NCI-H526 (cell line): ENCODE results near the gene SLC8A1.

Experiments used
- DNase-seq, 2 experiments: peaks; one replicate each; lab custom pipeline; 2025; lab: John Stamatoyannopoulos, UW

Gene SLC8A1

DNA sequence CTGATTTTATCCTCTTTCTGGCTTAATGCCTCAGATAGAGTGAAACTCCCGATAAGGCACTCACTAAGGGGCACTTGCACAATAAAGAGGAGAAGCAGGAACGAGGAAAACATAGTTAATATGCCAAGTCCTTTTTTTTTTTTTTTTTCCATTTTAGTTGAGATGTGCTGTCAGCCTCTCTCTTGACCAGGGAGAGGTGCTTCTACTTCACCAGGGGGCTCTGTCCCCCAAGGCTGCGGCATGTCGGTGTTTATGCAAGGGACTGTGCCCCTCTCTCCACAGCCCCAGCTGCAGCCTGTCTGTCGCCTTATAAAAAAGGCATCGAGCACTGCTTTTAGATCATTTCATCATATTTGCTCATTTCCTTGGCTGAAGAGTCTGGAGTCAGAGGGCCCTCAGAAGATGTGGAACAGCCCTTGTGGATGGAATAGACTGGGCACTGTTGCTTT, 178.1 kb downstream of the SLC8A1 start:
- no peak for DNase-seq

DNA sequence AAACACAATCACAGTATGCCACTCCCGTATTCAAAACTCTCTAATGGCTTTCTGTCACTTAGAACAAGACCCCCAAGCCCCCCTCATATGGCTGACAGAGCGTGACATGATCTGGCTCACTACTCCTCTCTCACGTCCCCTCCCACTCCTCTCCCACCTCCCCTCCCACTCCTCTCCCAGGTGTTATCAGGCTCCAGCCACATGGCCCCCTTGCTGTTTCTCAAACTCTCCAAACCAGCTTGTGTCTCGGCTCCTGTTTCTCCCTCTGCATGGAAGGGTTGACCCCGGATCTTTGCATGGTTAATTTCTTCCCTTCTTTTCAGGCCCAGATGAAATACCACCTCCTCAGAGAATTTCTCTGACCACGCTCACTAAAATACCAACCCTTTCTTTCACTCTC, 180.8 kb downstream of the SLC8A1 start:
- DNase-seq = no peak

DNA sequence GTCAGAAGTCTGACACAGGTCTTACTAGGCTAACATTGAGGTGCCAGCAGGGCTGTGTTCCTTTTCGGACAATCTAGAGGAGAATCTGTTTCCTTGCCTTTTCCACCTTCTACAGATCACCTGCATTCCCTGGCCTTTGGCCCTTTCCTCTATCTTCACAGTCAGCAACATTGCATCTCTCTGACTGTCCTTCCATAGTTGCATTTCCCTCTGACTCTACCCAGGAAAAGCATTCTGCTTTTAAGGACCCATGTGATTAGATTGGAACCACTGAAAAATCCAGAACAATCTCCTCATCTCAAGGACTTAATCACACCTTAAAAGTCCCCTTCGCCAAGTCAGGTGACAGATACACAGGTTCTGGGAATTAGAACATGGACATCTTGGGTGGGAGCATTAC, 181.5 kb downstream of the SLC8A1 start:
- DNase-seq = no peak

DNA sequence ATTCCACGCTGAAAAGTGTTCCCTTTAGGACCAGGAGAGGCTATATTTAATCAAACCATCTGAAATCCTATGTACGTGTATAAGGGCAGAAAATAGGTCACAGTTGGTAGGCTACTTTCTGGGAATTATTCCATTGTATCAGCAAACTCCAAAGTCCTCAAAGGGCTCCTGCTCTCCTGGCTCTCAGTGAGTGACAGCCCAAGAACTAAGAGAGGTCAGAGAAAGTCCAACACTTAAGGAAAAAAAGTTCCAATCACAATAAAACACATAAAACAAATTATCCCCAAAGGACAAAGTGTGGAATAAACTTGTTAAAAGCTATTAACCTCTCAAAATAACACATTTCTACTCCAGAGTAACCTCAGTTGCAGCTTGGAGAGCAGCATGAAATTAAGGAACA, 183.3 kb downstream of the SLC8A1 start:
- no peak for DNase-seq

GRCh38 chr2:40266201-40266600, 185.7 kb downstream of the SLC8A1 start:
- DNase-seq = no peak

GRCh38 chr2:40265602-40266001, 186.3 kb downstream of the SLC8A1 start:
- DNase-seq = no peak

GRCh38 chr2:40261042-40261441, 190.8 kb downstream of the SLC8A1 start:
- DNase-seq = no peak

GRCh38 chr2:40260437-40260836, 191.5 kb downstream of the SLC8A1 start:
- no peak for DNase-seq

GRCh38 chr2:40259900-40260299, 192.0 kb downstream of the SLC8A1 start:
- DNase-seq = no peak

DNA sequence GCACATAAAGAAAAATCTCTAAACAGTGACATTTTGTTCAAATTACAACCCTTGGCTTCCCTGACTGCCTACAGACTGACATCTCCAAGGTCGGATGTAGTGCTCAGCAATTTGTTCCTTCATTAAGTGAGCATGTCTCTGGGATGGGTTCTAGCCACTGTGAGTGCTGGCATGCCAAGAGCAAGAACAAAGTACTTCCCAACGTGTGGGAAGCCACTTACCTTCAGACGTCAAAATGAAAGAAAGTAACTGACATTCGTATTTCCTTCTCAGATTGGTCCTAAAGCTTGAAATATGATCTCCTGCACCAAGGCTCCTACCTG, 193.8 kb downstream of the SLC8A1 start:
- no peak for DNase-seq

GRCh38 chr2:40257340-40258134, 194.4 kb downstream of the SLC8A1 start:
- DNase-seq = no peak

GRCh38 chr2:40256649-40257048, 195.2 kb downstream of the SLC8A1 start:
- peak; percentile 10 to 32 for DNase-seq

DNA sequence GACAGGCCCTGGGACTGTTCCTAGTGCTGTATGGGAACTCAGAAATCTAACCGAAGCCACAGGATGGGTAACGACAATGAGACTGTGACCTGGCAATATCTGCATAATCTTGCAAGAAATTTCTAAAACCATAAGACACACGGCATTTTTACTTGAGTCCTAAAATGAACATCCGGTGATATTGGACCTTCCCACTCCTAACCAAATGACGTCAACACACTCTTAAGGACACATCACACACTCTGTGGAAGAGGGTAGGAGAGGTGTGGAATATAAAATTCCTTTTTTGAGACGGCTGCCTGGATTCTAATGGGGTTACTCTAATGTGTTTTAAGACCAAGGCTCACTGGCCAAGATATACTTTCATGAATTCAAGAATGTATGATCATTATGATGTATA, 195.9 kb downstream of the SLC8A1 start:
- DNase-seq = no peak

- no peak for DNase-seq
Observed at GRCh38 chr2:40255103-40255502, 196.8 kb downstream of the SLC8A1 start.

- DNase-seq = peak in 1 of 2 experiments; percentile 3
Observed at GRCh38 chr2:40254611-40255010, 197.3 kb downstream of the SLC8A1 start.

- peak; percentile 11 to 25 for DNase-seq
Observed at GRCh38 chr2:40251137-40251536, 200.8 kb downstream of the SLC8A1 start.

GRCh38 chr2:40249577-40249976, 202.3 kb downstream of the SLC8A1 start:
- DNase-seq = no peak

GRCh38 chr2:40248294-40248693, 203.6 kb downstream of the SLC8A1 start:
- DNase-seq = no peak

- peak; percentile 7 to 70 for DNase-seq
Observed at GRCh38 chr2:40244675-40245074, 207.2 kb downstream of the SLC8A1 start.

- no peak for DNase-seq
Observed at GRCh38 chr2:40244251-40244650, 207.6 kb downstream of the SLC8A1 start.

- no peak for DNase-seq
Observed at GRCh38 chr2:40243581-40244187, 208.2 kb downstream of the SLC8A1 start.

- no peak for DNase-seq
Observed at GRCh38 chr2:40242315-40242714, 209.6 kb downstream of the SLC8A1 start.

- no peak for DNase-seq
Observed at GRCh38 chr2:40240070-40240469, 211.8 kb downstream of the SLC8A1 start.
